GM10248 (cell line): ENCODE data around the gene ACKR2.

Experiments used
- CTCF ChIA-PET: fragments of 300-600 bp; sonication (Branson Sonifier 250); formaldehyde crosslinking; extraction: SDS; loops from one replicate; lab custom pipeline; 2021; ENCODE audit warnings: antibody characterized with exemption; lab: Yijun Ruan, JAX
- POLR2A ChIA-PET: fragments of 350-650 bp; sonication (Branson Sonifier 250); formaldehyde crosslinking; extraction: SDS; loops from one replicate; lab custom pipeline; 2020; ENCODE audit warnings: antibody characterized with exemption; lab: Yijun Ruan, JAX
- DNase-seq: peaks from one replicate; pipeline ENCODE4 v3.0.0; 2012; ENCODE audit errors: extremely low spot score
- CTCF ChIP-seq: IDR thresholded peaks from 2 replicates; pipeline ENCODE4 v1.5.1; 2012; ENCODE audit warnings: mild to moderate bottlenecking, low read depth; ENCODE audit errors: extremely low read depth, missing control alignments, control extremely low read depth

ACKR2 gene

GRCh38 chr3:42769477-42770131 lies 39.6 kb upstream of the ACKR2 start:
- no peak for DNase-seq
- no peak for TF ChIP-seq CTCF
- ChIA-PET CTCF (interaction anchor here (1.5 to 2.3 kb wide), 4 partner anchors 10 to 70 kb away, joined by 3 to 9 read pairs (median 4); no protein-coding TSS in a partner anchor), POLR2A (interaction anchor here (0.5 kb wide), 1 partner anchor 219 kb away, joined by 6 read pairs; no protein-coding TSS in a partner anchor)

- no peak for TF ChIP-seq CTCF
- no peak for DNase-seq
- ChIA-PET POLR2A (no interaction called here), CTCF (interaction anchor here (2.3 kb wide), 1 partner anchor 9 kb away, joined by 9 read pairs; no protein-coding TSS in a partner anchor)
Observed at GRCh38 chr3:42771271-42771670, 38.0 kb upstream of the ACKR2 start.

GRCh38 chr3:42772670-42773408 lies 36.4 kb upstream of the ACKR2 start, which contains the start of gene CCDC13:
CCDC13 (minus strand) TSS chr3:42773253; CDS start chr3:42758345, 14,908 bp downstream.
- POLR2A ChIA-PET, result no interaction called here
- CTCF ChIA-PET, result no interaction called here
- TF ChIP-seq CTCF, result no peak
- peak; percentile 97 for DNase-seq

- ChIA-PET POLR2A (no interaction called here), CTCF (no interaction called here)
- TF ChIP-seq CTCF, result no peak
- no peak for DNase-seq
Observed at GRCh38 chr3:42773409-42773751, 35.9 kb upstream of the ACKR2 start.

DNA sequence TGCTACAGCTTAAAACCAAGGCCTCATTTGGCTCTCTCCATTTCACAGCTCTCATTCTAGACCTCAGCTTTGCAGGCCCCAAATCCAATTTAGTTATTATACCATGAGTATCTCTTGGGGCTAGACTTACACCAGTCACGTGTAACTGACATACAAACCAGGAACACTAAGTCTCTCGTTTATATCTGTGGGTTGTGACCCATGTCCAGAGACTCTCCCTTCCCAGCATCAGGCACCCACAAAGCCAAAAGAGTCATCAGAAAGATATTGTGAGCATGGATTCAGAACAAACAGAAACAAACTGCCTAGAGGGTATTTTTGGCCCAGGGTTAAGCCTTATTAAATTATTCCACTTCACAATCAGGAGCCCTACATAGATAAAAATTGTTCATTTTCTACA lies 30.6 kb upstream of the ACKR2 start:
- CTCF ChIA-PET, result interaction anchor here (1.0 to 6.1 kb wide), 8 partner anchors 16 to 103 kb away, joined by 3 to 47 read pairs (median 12); partner anchors contain the start of gene ACKR2
- POLR2A ChIA-PET, result no interaction called here

More for the DNA sequence above, 30.6 kb upstream of the ACKR2 start:
- TF ChIP-seq CTCF, result no peak
- no peak for DNase-seq
